ENCODE measurements around the gene SYS1.

The SYS1 gene

DNA sequence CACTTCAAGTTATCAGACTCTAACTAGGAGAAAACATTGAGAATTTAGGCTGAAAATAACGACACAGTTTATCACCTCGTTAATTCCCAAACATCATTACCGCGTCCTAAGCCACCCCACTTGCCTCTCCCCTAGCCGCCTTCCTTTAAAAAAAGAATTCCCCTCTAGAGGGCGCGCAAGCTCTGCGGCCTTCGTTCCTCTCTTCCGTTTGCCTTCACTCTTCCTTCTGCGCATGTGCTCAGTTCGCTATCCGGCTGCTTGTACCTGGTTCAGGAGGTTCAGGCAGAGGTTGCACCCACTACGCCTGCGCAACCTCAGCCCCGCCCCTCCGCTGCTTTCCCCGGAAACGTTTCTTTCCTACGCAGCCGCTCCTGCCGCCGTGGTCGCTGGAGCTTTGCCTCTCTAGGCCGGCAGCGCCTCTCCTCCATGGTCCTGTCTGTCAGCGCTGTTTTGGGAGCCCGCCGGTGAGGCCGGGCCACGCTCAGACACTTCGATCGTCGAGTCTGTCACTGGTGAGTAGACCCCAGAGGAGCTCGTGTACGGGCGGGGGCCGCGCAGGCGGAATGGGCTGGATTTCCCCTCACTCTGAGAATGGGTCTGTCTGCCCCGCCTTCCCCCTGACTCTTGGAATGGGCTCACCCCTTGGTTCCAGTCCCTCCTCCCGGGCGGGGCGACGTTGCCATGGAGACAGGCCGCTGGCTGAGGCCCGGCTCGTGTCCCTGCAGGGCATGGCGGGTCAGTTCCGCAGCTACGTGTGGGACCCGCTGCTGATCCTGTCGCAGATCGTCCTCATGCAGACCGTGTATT, at the start of gene SYS1:
TSS of gene SYS1 (plus strand) at position 353 of the 807 bp plus-strand sequence. CDS start at position 729, 376 bp downstream.
- in situ Hi-C loops (cut with MboI; ENCODE audit: low sequenced_read_pairs): no loop called here

- in situ Hi-C loops (cut with MboI; ENCODE audit: low sequenced_read_pairs): loop anchor here (10.0 kb wide), 1 partner anchor 471 kb away; no protein-coding TSS in a partner anchor
Measured at GRCh38 chr20:45313943-45314342, 49.0 kb upstream of the SYS1 start.

DNA sequence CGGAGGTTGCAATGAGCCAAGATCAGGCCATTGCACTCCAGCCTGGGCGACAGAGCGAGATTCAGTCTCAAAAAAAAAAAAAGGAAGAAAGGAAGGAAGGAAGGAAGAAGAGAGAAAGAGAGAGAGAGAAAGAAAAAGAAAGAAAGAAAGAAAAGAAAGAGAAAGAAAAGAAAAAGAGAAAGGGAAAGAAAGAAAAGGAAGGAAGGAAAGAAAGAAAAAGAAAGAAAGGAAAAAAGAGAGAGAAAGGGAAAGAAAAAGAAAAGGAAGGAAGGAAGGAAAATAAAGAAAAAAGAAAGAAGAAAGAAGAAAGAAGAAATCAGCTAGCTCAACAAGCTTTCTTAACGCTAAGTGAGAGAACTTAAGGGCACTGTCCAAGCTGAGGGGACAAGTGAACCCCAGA, 47.3 kb upstream of the SYS1 start:
- in situ Hi-C loops (cut with MboI; ENCODE audit: low sequenced_read_pairs): loop anchor here (10.0 kb wide), 1 partner anchor 469 kb away; no protein-coding TSS in a partner anchor

DNA sequence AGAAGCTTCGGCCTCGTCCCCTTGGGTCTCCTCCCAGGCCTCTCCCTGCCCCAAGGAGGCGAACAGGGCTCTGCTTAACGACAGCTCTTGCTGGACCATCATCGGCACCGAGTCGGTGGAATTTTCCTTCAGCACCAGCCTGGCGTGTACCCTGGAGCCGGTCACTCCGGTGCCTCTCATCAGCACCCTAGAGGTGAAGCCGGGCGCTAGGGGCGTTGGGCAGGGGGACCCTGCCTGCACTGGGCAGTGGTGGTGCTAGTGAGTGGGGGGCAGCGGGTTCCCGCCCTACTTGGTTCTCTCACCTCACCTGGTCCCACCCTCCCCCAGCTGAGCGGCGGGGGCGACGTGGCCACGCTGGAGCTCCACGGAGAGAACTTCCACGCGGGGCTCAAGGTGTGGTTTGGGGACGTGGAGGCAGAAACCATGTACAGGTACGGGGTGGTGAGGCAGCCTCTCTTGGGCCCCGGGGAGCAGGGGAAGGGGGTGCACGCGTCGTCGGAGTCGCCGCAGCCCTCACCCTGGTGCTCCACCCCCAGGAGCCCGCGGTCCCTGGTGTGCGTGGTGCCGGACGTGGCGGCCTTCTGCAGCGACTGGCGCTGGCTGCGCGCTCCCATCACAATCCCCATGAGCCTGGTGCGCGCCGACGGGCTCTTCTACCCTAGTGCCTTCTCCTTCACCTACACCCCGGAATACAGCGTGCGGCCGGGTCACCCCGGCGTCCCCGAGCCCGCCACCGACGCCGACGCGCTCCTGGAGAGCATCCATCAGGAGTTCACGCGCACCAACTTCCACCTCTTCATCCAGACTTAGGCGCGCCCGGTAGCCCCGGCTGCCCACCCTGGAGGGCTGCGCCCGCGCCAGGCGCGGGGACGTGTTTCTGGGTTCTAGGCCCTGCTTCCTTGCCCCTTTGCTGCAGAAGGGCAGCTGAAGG, 46.5 kb upstream of the SYS1 start:
- in situ Hi-C loops (cut with MboI; ENCODE audit: low sequenced_read_pairs): loop anchor here (10.0 kb wide), 1 partner anchor 468 kb away; no protein-coding TSS in a partner anchor

DNA sequence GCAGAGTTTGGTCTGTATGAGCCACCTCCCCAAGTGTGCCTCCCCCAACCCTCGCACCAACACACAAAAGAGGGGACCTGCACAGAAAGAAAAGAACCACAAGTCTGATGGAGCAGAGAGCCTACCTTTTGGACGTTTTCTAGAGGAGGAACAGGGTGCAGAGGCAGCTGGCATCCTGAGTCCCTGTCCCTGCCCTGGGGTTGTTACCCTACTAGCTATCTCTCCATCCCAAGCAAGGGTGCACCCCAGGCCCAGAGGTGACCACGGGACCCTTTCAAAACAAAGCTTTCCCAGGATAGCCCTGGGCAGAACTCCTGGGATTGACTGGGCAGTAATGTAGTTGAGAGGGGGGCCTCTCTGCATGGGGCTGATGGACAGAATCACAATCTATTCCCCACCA, 45.1 kb upstream of the SYS1 start:
- in situ Hi-C loops (cut with MboI; ENCODE audit: low sequenced_read_pairs): loop anchor here (10.0 kb wide), 1 partner anchor 467 kb away; no protein-coding TSS in a partner anchor

DNA sequence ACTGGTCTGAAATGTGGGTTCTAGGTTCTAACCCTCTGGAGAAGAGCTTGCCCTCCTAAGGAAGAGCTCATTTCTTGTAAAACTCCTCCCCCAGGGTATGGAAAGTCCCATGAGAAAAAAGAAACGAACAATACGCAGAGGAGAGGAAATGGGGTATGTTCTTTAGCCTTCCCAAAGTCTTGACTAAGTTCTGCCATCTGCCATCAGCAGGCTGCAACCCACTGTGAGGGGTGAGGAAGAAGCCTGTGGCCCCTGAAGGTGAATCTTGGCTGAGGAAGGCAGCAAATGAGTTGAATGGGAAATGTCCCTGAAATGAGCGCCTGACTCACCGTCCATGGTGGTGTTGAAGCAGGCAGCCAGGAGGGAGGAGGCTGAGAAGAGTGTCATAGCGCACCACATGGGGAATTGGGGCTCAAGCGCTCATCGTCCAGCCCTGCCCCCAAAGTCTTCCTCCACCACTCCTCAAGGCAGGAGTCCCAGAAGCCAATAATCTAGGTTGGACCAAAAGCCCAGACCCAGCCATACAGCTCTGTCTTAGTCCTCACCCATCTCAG, 44.5 kb upstream of the SYS1 start:
- in situ Hi-C loops (cut with MboI; ENCODE audit: low sequenced_read_pairs): loop anchor here (10.0 kb wide), 1 partner anchor 466 kb away; no protein-coding TSS in a partner anchor

GRCh38 chr20:45318948-45319347, 44.0 kb upstream of the SYS1 start:
- in situ Hi-C loops (cut with MboI; ENCODE audit: low sequenced_read_pairs): loop anchor here (10.0 kb wide), 1 partner anchor 466 kb away; no protein-coding TSS in a partner anchor

- in situ Hi-C loops (cut with MboI; ENCODE audit: low sequenced_read_pairs): no loop called here
Measured at GRCh38 chr20:45320948-45321595, 41.9 kb upstream of the SYS1 start.

DNA sequence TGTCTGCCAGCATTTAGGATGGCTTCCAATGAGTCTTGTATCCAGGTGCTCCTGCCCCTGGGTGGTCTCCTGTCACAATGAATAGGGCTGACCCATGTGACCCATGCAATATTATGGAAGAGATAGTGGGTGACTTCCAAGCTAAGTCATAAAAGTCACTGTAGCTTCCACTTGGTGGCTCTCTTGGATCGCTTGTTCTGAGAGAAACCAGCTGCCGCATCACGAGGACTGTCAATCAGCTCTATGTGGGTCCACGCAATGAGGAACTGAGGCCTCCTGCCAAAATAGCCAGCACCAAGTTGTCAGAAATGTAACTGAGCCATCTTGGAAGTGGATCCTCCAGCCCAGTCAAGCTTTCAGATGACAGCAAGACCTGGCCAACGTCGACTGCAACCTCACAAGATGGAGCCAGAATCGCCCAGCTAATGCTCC, 40.0 kb upstream of the SYS1 start:
- in situ Hi-C loops (cut with MboI; ENCODE audit: low sequenced_read_pairs): no loop called here

DNA sequence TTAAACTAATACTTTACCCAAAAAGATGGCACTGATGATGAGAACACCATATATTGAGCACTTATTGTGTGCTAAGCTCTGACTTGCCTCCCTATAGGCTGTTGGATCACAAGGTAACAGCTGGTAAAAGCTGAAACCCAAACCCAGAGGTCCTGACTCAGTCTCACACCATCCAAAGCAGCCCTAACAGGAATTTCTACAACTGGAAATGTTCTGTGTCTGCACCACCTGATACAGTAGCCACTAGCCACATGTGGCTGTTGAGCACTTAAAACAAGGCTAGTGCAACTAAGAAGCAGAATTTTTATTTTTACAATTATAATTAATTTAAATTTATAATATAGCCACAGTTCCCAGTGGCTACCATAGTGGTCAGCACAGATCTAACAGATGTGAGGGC, 39.2 kb upstream of the SYS1 start:
- in situ Hi-C loops (cut with MboI; ENCODE audit: low sequenced_read_pairs): no loop called here

DNA sequence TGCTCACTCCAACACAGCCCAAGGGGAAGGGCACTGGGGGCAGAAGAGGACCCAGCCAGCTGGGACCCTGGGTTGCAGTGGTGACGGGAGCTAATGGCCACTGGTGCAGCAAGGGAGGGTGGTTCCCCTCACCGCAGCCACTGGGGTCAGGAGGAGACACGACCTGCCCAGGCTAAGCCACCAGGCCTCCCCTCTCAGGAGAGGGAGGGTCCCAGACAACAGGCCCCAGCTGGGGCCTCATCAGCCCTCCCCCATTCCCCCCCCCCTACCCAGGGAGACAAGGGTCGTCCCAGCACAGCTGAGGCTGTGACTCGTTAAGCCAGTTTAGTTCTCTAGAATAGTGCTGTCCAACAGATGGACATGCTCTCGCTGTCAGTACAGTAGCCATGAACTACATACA, 37.6 kb upstream of the SYS1 start:
- in situ Hi-C loops (cut with MboI; ENCODE audit: low sequenced_read_pairs): no loop called here

DNA sequence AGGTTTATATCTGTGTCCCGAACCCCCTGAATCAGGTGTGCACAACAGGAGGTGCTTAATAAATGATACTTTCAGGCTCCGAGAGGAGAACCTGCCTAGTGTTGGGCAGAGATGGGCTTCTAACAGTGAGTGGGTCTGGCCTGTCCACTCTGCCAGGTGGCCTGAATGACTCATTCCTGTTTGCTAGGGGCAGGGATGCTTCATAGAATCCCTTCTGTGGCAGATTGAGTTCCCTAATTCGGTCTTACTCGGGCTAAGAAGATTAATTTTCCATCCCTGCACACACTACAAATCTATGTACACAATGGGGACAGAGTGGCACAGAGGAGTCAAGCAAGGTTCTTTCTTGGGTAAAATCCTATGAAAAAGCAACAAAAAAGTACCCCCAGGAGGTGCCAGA, 34.5 kb upstream of the SYS1 start:
- in situ Hi-C loops (cut with MboI; ENCODE audit: low sequenced_read_pairs): no loop called here

DNA sequence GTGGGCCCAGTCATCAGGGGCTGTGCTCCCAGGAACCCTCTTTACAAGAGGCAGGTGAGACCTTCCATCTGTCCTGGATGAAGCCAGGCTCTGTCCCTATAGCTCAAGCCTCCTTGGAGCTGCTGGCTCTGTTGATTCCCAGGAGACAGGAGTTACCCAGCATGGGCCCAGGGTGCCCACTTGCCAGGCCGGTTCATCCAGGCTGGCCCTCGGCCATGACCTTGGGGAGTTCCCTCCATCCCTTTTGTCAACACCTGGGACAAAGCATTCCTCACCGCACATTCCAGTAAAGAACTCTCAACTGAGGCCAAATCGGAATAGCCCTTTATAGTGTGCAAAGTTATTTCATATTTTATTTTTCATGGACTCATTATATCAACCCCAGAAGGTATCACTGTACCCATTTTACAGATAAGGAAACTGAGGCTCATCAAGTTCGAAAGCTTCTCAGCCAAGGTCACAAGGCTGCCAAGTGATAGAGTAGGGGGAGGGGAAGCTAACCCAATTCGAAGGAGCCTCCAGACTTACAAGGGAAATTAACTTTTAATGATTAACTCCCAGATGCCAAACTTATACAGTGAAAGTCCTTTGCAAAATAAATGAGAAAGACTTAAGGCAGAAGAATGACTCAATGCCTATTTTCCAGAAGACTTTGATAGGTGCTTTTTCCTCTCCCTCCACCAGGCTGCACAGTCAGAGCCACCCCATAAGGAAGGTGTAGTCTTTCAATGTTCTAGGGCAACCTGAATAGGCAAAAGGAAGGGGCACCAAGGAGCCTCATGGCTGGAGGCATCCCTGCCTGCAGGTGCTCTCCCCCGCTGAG, 33.2 kb upstream of the SYS1 start:
- in situ Hi-C loops (cut with MboI; ENCODE audit: low sequenced_read_pairs): no loop called here

GRCh38 chr20:45330476-45330875, 32.5 kb upstream of the SYS1 start:
- in situ Hi-C loops (cut with MboI; ENCODE audit: low sequenced_read_pairs): no loop called here

DNA sequence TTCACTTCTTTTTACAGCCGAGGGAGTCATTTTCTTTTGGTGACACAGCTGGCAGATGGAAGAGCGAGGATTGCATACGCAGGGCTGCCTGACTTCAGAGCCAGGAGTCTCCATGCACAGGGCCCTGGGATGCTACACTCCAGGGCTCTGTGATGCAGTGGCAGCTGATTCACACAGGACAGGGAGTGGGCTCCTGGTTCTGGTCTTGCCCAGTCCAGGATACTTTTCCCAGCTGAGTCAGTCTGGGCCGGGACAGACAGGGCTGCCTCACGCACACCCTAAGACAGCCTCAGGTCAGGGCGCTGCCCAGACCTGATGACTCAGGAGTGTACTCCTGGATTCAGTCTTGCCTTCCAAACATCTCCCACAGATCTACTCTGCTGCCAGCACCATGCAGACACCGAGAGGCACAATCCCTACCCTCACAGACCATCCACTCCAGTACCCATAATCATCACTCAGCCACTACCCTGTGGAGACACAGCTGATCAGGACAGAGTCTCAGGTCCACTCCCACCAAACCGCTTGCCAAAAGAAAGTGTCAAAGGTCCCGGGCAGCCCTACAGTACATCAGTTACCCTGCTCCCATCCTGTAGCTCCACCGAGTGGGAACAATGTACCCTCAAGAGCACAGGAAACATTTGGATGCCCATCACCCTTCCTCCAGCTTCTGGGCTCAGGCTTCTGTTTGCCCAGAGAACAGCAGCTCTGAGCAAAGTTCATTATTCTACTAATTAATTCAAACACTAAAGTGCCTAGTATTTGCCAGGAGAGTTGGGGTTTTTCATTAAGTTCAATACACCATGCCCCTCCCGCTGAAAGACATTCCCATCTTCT, 26.2 kb upstream of the SYS1 start:
- in situ Hi-C loops (cut with MboI; ENCODE audit: low sequenced_read_pairs): no loop called here

GRCh38 chr20:45337367-45338120, 25.4 kb upstream of the SYS1 start:
- in situ Hi-C loops (cut with MboI; ENCODE audit: low sequenced_read_pairs): no loop called here

GRCh38 chr20:45338121-45339030, 24.6 kb upstream of the SYS1 start:
- in situ Hi-C loops (cut with MboI; ENCODE audit: low sequenced_read_pairs): no loop called here
